ENCODE data around the gene FEN1. TPM values are rescaled to one million over a fixed set of nuclear protein-coding genes. Genes with fewer than 3 reads are reported as not detected.
A peak's percentile ranks its signal among the peaks of the same experiment; 100 is the strongest.

Gene FEN1, protein sequence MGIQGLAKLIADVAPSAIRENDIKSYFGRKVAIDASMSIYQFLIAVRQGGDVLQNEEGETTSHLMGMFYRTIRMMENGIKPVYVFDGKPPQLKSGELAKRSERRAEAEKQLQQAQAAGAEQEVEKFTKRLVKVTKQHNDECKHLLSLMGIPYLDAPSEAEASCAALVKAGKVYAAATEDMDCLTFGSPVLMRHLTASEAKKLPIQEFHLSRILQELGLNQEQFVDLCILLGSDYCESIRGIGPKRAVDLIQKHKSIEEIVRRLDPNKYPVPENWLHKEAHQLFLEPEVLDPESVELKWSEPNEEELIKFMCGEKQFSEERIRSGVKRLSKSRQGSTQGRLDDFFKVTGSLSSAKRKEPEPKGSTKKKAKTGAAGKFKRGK
- total RNA-seq (2014; rRNA removed; shearing (Covaris generic)): 106 and 150 TPM in 2 replicates

DNA sequence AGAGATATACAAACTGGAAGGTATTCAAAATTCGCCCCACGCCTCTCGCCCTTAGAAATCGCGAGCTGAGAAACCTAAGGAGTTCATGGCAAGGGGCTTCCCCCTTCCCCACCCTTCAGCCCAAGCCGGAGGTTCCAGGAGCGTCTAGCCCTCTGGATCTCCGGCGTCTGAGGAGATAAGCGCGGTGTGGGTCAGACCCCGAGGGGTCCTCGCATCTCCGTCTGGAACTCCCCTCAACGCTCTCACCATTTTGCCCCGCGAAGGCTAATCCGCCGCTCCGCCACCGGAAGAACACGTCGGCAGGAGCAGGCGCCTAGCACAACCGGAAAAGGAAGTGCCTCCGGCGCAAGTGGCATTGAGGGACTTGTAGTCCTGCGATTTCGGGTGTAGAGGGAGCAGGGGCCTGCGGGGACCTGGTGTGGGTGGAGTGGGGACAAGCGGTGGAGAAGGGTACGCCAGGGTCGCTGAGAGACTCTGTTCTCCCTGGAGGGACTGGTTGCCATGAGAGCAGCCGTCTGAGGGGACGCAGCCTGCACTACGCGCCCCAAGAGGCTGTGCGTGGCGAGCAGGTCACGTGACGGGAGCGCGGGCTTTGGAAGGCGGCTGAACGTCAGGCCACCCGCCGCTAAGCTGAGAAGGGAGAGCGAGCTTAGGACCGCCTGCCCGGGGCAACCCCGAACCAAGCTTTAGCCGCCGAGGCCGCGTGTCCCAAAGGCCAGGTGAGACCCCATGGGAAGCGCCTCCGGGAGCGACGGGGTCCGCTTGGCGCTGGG is at the start of gene FEN1, which contains the start of gene TMEM258:
FEN1 (plus strand) TSS at position 602 of the 773 bp plus-strand sequence. CDS start 2,451 bp downstream, outside the sequence.
TMEM258 (minus strand) TSS at position 290 of the 773 bp plus-strand sequence; CDS start at position 249, 41 bp downstream.
- peak; percentile 95 for DNase-seq (ENCODE audit: low read depth)

DNA sequence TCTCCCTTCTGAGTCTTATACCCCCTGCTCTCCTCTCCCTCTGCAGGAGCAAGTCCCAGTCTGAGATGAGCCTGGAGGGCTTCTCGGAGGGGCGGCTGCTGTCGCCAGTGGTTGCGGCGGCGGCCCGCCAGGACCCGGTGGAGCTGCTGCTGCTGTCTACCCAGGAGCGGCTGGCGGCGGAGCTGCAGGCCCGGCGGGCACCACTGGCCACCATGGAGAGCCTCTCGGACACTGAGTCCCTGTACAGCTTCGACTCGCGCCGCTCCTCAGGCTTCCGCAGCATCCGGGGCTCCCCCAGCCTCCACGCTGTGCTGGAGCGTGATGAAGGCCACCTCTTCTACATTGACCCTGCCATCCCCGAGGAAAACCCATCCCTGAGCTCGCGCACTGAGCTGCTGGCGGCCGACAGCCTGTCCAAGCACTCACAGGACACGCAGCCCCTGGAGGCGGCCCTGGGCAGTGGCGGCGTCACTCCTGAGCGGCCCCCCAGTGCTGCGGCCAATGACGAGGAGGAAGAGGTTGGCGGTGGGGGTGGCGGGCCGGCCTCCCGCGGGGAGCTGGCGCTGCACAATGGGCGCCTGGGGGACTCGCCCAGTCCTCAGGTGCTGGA is 49.1 kb upstream of the FEN1 start:
- no peak for DNase-seq (ENCODE audit: low read depth)

DNA sequence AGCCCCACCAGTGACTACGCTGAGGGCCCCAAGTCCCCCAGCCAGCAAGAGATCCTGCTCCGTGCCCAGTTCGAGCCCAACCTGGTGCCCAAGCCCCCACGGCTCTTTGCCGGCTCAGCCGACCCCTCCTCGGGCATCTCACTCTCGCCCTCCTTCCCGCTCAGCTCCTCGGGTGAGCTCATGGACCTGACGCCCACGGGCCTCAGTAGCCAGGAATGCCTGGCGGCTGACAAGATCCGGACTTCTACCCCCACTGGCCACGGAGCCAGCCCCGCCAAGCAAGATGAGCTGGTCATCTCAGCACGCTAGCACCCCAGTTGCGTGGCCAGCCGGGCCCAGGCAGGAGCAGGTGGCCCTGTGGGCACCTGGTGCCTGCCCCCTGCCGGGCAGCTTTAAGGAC is 48.5 kb upstream of the FEN1 start:
- DNase-seq (ENCODE audit: low read depth): no peak

DNA sequence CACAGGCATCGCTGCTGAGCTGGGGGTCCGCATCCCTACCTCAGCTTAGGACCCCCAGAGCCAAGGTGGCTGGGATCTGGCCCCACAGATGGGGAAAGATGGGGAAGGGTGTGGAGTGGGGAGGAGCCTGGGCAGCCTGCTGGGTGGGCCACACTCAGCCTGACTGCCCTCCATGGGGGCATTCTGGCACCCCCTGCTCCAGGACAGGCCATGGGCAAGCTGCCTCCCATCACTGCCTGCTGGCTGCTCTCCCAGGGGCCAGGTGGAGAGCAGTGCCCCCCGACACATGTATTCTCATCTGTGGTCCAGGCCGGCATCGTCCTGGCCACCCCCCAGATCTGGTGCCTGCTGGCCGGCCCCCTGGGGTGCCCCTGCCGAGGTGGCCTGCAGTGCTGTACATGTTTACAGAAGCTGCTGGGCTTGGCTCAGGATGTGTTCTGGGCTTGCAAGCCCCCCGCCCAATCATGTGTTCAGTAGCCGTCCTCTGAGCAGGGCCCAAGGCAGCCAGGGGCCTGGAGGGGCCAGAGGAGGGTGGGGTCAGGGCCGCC is 48.0 kb upstream of the FEN1 start:
- DNase-seq (ENCODE audit: low read depth): no peak

DNA sequence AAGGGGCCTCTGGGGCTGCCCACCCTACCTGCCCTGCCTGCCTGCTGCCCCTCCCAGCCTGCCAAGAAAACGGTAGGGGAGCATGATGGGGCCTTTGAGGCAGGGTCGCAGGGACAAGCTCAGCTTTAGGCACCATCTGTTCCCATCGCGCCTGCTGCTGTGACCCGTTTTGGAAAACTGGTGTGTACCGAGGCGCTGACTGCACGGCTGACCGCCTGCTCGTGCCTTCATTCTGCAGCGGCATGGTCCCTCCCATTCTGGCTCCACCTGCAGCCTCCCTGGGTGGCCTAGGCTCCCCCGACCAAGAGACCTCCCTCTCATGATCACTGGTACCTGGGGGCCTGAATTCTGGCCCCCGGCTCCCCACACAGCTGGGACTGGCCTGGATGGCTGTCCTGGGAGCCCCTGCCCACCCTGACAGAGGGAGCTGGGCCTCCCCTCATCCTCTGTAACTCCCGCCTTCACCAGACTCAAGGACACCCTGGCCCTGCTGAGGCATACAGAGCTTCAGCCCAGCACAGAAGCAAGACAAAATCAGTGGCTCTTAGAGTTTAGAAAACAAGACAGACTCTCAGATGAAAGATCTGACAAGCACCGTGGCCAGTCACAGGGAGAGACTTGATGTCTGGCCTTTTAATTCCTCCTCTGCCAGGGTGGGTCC is 46.8 kb upstream of the FEN1 start:
- DNase-seq (ENCODE audit: low read depth): no peak

DNA sequence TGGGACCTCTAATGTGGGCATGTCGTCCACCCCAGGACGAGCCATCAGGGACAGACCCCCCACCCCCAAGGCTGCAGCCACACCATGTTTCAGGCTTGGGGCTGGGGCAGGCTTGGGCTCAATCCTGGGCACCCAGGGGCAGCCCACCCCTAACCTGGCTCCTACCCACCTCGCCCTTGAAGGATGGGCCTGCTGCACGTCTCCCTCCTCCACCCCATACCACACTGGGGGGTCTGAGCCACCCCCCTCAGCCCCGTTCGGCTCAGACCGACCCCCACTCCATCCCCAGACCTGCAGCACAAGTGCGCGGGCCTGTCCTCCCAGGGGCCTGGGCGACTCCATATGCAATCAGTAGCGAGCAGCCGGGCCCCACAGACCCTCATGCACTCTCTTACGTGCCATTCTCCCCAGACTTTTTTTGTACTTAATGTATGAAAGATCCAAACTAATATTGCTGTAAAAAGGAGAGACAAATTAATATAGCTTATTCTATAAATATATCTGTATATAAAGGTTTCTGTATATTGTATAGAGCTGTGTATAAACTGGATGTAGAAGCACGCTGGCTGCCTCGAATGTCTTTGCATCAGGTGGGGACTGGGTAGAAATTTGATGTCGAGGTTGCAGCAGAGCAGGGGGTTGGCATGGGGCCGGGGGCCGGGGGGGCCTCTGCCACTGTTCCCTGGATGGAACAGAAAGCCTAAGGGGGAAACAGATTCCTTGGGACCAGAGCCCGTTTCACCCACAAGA is 46.1 kb upstream of the FEN1 start:
- no peak for DNase-seq (ENCODE audit: low read depth)

DNA sequence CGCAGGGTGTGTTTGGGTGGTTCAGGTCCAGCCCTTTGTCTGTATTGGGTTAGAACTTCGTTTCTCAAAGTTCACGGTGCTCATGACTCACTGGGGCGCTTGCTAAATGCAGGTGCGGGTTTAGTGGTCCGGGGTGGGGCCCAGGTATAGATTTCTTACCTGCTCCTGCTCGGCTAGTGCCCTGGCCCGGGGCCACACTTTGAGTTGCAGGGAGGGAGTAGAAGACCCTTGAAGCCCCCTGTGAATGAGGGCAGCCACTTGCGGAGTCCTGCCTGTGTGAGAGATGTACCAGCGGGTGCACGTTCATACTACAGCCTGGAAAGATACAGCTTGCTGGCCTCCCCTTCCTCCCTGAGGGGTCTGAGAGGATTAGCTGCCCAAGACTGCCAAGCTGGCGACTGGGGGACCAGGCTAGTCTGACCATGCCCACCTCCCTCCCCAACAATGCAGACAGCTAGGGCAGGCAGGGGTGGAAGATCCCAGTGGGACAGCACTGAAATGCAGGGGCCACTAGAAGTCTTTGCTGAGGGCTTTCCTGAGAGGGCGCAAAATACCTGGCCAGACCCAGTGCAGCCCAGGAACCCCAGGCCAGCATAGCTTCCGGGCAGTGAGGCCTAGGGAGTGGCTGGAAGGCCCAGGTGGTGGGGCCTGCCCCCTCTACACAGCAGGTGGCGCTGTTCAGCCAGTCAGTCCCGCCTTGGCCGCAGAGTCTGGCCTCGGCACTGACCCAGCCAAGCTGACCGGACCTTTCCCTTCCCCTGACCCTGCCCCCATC is 45.3 kb upstream of the FEN1 start:
- peak; percentile 61 for DNase-seq (ENCODE audit: low read depth)

DNA sequence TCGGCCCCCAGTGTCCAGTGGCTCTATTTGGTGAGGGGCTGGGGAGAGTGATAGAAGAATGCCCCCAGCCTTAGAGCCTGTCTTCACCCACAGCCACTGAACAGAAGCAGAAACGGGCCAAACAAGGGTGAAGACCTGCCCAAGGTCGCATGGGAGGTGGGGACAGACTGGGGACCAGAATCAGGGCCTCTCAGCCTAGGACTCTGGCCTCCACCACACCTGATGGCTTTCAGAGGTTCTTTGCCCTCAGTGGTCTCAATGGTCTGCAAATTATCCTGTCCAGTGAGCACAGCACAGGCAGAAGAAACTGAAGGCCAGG is 44.8 kb upstream of the FEN1 start:
- DNase-seq (ENCODE audit: low read depth): no peak

DNA sequence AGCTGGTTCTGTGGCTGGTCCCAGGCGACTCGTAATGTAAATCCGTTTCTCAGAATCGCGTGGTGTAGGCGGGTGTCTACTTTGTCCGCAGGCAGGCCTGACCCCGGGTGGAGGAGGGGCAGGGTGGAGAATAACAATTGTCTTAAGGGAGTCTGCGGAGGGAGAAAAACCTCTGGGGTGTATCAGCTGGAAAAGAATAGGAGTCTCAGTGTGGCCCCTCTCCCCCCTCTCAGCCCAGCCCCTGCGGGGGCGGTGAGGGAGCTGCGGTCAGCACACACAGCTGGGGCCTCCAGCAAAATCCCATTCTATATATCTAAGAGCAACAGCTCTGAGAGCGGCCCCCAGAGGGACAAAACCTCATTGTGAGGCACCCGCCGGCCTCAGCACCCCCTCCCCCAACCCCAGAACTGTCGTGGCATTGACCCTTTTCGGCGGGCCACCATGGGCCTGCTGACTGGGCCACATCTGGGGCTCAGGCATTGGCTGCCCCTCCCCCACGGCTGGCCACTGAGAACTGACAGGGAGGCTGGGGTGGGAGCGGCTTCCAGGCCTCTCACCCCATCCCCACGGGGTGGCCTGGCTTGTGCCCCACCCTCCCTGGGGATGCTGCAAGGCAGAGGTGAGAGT is 43.0 kb upstream of the FEN1 start:
- no peak for DNase-seq (ENCODE audit: low read depth)

DNA sequence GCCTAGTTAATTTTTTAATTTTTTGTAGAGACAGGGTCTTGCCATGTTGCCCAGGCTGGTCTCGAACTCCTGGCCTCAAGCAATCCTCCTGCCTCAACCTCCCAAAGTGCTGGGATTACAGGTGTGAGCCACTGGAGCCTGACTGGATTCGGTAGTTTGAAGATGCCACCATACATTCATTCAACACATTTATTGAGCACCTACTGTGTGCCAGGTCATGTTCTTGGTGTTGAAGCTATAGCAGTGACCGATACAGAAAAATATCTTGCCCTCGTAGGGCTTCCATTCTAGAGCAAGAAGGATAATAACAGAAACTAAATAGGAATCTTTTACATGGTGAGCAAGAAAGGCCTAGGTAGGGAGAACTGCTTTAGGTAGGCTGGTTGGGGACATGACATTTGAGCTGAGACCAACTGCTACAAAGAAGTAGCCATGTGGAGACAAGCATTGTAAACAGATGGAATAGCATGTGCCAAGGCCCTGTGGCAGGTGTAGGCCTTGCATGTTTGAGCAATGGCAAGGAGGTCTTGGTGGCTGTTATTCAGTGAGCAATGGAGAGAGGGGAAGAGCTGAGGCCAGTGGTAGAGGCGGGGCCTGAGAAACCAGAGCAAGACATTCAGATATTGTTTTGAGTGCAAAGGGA is 42.0 kb upstream of the FEN1 start:
- DNase-seq (ENCODE audit: low read depth): no peak

DNA sequence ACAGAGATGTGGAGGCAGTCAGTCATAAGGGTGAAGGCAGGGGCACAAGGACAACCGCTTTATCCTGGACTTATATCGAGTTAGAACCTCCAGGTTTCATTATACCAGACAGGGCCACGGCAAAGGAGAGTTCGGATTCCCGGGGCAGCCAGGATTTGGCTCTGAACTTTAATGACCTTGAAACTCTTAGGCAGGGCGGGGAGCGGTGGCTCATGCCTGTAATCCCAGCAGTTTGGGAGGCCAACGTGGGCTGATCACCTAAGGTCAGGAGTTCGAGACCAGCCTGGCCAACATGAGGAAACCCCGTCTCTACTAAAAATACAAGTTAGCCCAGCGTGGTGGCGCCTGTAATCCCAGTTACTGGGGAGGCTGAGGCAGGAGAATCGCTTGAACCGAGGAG is 41.3 kb upstream of the FEN1 start:
- no peak for DNase-seq (ENCODE audit: low read depth)

DNA sequence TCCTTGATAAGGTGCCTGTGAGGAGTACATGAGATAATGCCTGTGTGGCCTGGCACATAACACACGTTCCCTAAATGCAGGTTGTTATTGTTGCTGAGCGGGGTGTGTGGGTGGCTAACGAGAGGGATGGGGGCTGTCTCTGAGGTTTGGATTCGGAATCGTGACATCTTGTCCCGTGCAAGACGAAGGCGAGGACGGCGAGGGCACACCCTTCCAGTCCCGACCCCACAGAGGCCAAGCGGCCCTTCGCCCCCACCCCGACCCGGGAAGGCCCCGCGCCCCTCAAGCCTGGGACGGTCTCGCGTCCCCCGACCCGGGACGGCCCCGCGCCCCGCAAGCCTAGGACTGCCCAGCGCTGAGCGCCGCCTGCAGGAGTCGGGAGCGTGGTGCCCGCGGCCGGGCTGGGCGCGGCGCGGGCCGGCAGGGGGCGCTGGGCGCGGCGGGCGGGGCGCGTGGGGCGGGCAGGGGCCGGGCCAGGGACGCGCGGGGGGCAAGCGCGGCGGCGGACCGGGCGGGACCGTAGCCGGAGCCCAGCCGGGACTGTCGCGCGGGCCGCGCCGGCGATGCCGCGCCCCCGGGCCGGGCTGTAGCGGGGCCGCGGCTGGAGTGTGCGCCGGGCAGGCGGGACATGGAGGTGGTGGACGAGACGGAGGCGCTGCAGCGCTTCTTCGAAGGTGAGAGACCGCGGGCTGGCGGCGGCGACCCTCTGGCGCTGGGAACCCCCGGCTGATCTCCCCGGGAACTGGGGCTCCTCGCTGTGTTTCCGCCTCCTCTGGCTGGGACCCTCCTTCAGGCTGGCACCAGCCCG is 40.4 kb upstream of the FEN1 start, which contains the start of gene MYRF:
MYRF (plus strand) TSS at position 520 of the 808 bp plus-strand sequence; CDS start at position 629, 109 bp downstream.
- peak; percentile 26 for DNase-seq (ENCODE audit: low read depth)

DNA sequence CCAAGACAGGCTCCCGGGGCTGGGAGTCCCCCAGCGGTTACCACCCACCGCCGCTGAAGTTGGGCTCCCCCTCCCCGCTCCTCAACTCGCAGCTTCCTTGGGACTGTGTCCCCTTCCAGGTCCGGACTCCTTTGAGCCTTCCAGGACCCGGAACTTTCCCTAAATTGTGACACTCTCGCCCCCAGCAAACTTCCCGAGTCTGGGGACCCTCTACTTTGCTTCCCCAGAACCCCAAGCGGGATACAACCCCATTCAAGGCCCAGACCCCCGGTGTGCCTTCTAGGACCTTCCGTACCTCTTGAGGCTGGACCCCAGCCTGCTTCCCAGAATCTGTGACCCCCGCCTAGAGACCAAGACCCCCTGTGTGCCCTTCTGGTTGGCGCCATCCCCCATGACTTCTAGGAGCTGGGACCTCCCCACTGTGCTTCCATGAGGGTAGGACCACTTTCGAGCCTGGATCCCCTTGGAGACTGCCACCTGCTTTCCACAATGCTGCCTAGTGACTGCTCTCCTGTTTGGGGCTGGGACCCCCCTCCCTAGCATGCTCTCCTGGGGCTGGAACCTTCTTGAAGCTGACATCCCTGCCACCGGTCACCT is 39.7 kb upstream of the FEN1 start:
- no peak for DNase-seq (ENCODE audit: low read depth)

DNA sequence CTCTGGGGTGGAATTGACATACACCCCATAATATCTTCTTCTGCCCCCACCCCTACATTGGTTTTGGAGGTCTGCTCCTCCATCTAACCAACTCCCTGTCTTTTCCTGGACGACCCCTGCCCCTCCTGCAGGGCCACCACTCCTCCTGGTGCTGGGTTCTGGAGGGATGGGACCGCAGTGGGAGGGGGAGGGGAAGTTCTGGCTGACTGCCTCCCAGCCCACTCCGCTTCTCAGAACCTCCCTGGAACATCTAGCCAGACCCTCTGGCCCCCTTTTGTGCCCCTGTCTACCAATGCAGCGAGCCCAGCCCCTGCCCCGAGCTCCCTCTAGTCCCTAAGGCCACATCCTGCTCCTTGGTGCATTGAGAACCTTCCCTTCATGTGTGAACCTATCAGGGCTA is 39.0 kb upstream of the FEN1 start:
- no peak for DNase-seq (ENCODE audit: low read depth)

DNA sequence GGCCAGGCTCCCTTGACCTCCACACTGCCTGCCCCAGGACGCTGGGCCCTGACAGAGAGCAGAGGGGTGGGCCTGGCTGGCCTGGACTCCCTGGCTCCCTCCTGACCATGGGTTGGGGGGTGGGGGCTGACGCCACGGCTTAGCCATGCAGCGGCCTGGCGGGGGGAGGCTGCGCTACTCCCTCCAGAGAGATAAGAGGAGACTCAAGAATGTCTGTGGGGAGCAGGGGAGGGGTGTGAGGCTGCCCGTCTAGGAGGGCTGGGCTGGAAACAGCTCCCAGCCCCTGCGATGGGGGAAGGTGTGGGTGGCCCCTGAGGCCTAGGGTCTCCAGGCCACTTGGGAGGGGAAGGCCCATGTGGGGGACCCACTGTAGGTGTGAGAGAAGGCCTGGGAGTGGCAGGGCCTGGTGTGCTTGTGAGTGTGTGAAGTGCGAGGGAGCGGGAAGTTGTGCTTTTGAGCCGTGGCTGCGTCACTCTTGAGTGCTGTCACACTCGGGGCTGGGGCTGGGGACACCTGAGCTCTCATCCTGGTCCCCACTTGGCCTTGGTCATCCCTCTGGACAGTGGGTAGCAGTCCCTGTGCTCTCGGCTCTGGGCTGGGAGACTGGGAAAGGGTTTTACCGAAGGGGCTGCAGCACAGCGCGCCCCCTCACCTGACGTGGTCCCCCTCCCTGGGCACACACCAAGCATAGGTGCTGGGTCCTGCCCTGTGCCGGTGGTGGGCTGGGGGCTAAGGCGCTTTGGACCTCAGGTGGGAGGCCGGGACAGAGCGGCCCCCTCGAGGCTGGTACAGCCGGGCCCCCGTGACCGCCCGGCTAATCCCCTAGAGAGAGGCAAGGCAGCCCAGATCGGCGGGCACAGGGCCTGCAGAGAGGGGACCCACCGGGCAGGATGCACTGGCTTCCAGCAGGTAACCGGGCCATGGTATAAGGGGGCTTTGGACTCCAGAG is 37.9 kb upstream of the FEN1 start:
- no peak for DNase-seq (ENCODE audit: low read depth)

DNA sequence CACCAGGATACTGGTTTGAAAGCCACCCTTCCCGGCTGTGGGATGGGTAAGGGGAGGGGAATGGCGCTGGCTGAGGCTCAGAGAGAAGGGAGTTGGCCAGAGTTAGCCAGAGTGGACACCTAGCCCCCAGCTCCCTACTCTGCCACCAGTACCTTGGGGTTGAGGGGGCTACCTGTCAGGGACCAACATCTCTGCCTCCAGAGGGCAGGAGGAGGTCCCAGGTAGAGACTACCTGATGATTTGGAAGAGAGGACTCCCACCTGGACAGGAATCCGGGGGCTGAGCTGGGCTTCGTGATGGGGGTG is 36.6 kb upstream of the FEN1 start:
- DNase-seq (ENCODE audit: low read depth): no peak

All from M059J (cell line).